EH (cell line): ENCODE measurements around the gene FAM20C.
"Not testable (repeated sequence)": the region's sequence is repeated elsewhere in the genome, so short reads cannot be mapped to it uniquely, and the experiment has no call there.

Experiments
- DNase-seq: peaks from one replicate; pipeline ENCODE4 v3.0.0-alpha.2; 2015; ENCODE audit warnings: low read depth

The FAM20C gene

GRCh38 chr7:228610-229009 lies 36.2 kb downstream of the FAM20C start:
- no peak for DNase-seq

DNA sequence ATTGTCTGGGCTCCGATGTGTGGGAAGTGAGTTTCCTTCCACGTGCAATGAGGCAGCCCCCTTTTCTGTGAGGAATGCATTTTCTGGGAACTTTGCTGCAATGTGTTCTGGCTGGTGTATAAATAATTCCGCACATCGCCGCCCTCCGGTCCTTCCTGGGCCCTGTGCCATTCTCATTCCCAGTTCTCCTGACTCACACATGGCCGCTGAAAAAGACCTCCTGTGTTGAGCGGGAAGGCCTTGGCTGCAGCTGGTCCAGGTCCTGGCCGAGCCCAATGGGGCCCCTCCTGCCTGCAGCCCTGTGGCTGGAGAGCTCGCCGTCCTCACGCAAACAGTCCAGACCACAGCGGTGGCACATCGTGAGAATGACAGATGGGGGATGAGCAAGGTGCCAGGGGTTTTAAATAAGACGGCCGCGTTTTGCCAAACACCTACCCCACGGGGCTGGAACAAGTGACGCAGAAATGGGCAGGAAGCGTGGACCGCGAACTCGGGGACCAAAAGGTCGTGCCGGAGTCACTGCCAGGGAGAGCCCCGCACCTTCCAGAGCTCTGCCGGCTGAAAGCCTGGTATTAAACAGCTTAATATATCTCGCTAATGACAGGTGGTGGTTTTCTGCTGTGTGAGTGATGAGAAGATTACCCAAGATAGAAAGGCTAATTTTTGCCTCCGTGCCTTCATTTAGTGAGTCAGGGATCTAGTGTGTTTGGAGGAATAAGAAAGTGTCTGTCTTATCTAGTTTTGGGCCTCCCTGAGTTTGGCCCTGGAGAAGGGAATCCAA lies 37.0 kb downstream of the FAM20C start:
- DNase-seq, result peak; percentile 98

- no peak for DNase-seq
Measured at GRCh38 chr7:230274-230673, 37.9 kb downstream of the FAM20C start.

GRCh38 chr7:231030-231857 lies 38.9 kb downstream of the FAM20C start:
- DNase-seq, result no peak

- DNase-seq, result no peak
Measured at GRCh38 chr7:231858-232246, 39.5 kb downstream of the FAM20C start.

- peak; percentile 86 for DNase-seq
Measured at GRCh38 chr7:232410-233248, 40.3 kb downstream of the FAM20C start.

GRCh38 chr7:233249-234035 lies 41.1 kb downstream of the FAM20C start:
- DNase-seq, result peak; percentile 23

- DNase-seq, result peak; percentile 46
Measured at GRCh38 chr7:234051-234707, 41.8 kb downstream of the FAM20C start.

- peak; percentile 86 for DNase-seq
Measured at GRCh38 chr7:234708-235553, 42.6 kb downstream of the FAM20C start.

DNA sequence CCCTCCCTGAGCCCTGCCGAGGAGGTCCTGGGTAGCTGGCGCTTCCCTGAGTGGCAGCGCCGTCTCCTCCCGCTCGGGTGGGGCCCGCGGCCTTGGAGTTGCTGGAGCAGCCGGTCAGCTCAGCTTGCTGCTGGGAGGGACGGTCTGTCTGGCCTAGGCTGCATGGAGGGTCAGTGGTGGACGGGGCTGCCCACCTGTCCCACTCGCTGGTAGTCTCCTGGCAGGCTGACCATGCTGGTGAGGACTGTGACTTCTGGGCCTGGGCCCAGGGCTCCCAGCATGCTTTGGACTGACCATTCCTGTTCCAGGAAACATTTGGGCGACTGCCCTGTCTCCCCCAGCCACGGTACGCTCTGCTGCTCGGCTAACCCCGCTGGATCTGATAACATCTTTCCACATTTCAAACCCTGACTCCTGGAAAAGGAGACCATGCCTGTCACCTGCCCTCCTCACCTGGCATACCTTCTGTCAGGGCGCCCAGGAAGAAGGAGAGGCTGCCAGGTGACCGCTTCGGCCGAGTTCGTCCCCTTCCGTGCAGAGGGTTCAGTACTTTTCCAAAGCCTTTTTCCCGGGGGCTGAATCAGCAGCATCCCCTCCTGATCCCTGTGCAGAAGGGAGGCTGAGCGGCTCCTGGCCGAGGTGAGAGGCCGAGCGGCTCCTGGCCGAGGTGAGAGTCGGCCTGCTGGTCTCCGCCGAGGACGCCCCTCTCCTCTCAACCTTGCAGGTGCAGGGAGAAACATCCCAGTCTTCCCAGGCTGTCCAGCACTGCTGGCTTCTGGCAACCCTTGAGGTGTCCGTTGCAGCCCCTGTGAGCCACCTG lies 43.4 kb downstream of the FAM20C start:
- DNase-seq, result no peak

- no peak for DNase-seq
Measured at GRCh38 chr7:236967-237366, 44.6 kb downstream of the FAM20C start.

DNA sequence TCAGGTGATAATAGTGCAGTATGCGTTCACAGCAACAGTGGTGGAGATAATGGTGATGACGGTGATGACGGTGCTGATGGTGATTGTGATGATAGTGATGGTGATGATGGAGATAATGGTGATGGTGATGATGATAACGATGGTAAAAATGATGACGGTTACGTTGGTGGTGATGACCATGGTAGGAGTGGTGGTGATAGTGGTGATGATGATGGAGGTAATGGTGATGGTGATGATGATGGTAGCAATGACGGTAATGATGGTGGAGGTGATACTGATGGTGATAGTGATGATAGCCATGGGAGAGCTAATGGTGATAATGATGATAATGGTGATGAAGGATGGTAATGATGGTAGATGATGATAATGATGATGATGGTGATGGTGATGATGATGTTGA lies 45.0 kb downstream of the FAM20C start:
- no peak for DNase-seq

GRCh38 chr7:240146-240676 lies 47.8 kb downstream of the FAM20C start:
- DNase-seq, result no peak

GRCh38 chr7:240887-241421 lies 48.6 kb downstream of the FAM20C start:
- no peak for DNase-seq

DNA sequence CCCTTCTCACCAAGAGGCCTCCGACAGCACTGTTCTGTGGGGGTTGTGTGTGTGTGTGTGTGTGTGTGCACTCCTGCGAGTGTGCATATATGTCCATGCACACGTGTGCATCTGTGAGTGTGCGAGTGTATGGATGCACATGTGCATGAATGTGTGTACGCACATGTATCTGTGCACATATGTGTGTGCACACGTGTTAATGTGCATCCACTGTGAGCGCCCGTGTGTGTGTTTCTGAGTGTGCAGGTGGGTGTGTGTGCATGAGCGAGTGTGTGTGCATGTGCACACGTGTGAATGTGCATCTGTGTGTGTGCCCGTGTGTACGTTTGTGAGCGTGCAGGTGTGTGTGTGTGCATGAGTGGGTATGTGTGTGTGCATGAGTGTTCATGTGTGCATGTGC lies 49.1 kb downstream of the FAM20C start:
- no peak for DNase-seq

- DNase-seq, result not testable (repeated sequence)
Measured at GRCh38 chr7:242826-243579, 50.6 kb downstream of the FAM20C start.

DNA sequence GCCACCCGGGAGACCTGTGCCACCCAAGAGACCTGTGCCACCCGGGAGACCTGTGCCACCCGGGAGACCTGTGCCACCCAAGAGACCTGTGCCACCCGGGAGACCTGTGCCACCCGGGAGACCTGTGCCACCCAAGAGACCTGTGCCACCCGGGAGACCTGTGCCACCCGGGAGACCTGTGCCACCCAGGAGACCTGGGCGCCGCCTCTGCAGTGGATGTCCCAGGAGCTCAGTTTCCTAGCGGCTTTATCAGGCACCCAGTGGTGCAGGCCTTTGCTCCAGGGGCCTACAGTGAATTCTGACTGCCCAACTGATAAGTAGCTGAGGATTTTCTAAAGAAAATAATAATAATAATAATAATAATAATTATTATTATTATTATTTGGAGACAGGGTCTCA lies 51.2 kb downstream of the FAM20C start:
- DNase-seq, result not testable (repeated sequence)

DNA sequence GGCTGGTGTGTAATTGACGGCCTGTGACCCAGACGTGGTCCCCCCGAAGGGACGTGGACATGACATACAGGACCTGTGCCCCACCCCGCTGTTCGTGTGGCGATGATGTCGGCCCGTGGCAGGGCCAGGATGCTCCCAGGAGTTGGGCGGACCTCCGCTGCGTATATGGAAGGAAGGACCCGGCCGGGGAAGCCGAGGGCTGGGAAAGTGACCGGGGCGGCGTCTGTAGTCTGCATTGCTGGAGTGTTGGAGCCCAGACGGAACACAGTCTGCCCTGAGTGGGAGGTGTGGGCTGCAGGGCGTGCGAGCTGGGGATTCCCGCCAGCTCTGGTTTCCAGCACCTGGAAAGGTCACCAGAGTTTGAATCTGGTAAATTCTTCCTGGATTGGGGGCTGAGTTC lies 52.6 kb downstream of the FAM20C start:
- no peak for DNase-seq
